ENCODE data around the gene JUP. TPM values are rescaled to one million over a fixed set of nuclear protein-coding genes. Genes with fewer than 3 reads are reported as not detected.

JUP gene
- total and polyA plus RNA-seq, 2 of the 13 experiments (the other 11 are each of a cell fraction or from before 2014, with no cell fraction given) = 12.1 to 20.6 TPM

GRCh38 chr17:41810659-41811548 lies 24.4 kb upstream of the JUP start (continued):
- TF ChIP-seq, protein P1, sequence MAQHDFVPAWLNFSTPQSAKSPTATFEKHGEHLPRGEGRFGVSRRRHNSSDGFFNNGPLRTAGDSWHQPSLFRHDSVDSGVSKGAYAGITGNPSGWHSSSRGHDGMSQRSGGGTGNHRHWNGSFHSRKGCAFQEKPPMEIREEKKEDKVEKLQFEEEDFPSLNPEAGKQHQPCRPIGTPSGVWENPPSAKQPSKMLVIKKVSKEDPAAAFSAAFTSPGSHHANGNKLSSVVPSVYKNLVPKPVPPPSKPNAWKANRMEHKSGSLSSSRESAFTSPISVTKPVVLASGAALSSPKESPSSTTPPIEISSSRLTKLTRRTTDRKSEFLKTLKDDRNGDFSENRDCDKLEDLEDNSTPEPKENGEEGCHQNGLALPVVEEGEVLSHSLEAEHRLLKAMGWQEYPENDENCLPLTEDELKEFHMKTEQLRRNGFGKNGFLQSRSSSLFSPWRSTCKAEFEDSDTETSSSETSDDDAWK (CRISPR knock-in tag; IDR thresholded peaks at IDR 0.05) = no peak
- TF ChIP-seq, protein P2, sequence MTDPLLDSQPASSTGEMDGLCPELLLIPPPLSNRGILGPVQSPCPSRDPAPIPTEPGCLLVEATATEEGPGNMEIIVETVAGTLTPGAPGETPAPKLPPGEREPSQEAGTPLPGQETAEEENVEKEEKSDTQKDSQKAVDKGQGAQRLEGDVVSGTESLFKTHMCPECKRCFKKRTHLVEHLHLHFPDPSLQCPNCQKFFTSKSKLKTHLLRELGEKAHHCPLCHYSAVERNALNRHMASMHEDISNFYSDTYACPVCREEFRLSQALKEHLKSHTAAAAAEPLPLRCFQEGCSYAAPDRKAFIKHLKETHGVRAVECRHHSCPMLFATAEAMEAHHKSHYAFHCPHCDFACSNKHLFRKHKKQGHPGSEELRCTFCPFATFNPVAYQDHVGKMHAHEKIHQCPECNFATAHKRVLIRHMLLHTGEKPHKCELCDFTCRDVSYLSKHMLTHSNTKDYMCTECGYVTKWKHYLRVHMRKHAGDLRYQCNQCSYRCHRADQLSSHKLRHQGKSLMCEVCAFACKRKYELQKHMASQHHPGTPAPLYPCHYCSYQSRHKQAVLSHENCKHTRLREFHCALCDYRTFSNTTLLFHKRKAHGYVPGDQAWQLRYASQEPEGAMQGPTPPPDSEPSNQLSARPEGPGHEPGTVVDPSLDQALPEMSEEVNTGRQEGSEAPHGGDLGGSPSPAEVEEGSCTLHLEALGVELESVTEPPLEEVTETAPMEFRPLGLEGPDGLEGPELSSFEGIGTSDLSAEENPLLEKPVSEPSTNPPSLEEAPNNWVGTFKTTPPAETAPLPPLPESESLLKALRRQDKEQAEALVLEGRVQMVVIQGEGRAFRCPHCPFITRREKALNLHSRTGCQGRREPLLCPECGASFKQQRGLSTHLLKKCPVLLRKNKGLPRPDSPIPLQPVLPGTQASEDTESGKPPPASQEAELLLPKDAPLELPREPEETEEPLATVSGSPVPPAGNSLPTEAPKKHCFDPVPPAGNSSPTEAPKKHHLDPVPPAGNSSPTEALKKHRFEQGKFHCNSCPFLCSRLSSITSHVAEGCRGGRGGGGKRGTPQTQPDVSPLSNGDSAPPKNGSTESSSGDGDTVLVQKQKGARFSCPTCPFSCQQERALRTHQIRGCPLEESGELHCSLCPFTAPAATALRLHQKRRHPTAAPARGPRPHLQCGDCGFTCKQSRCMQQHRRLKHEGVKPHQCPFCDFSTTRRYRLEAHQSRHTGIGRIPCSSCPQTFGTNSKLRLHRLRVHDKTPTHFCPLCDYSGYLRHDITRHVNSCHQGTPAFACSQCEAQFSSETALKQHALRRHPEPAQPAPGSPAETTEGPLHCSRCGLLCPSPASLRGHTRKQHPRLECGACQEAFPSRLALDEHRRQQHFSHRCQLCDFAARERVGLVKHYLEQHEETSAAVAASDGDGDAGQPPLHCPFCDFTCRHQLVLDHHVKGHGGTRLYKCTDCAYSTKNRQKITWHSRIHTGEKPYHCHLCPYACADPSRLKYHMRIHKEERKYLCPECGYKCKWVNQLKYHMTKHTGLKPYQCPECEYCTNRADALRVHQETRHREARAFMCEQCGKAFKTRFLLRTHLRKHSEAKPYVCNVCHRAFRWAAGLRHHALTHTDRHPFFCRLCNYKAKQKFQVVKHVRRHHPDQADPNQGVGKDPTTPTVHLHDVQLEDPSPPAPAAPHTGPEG (CRISPR knock-in tag; IDR thresholded peaks at IDR 0.05) = no peak
- TF ChIP-seq FOXP1 (IDR thresholded peaks at IDR 0.05) = no peak
- TF ChIP-seq FOXP1 (CRISPR knock-in tag; IDR thresholded peaks at IDR 0.05) = no peak
- TF ChIP-seq ZBTB21 (CRISPR knock-in tag; IDR thresholded peaks at IDR 0.05) = no peak
- peak; percentile 22; the same call in 1 of the 2 replicates for TF ChIP-seq ZNF614 (CRISPR knock-in tag; IDR thresholded peaks at IDR 0.05; ENCODE audit: borderline replicate concordance)
- TF ChIP-seq CBFB (CRISPR knock-in tag; IDR thresholded peaks at IDR 0.05) = no peak
- no peak for TF ChIP-seq PRDM4 (CRISPR knock-in tag; IDR thresholded peaks at IDR 0.05; ENCODE audit: borderline replicate concordance)
- TF ChIP-seq, protein P3, sequence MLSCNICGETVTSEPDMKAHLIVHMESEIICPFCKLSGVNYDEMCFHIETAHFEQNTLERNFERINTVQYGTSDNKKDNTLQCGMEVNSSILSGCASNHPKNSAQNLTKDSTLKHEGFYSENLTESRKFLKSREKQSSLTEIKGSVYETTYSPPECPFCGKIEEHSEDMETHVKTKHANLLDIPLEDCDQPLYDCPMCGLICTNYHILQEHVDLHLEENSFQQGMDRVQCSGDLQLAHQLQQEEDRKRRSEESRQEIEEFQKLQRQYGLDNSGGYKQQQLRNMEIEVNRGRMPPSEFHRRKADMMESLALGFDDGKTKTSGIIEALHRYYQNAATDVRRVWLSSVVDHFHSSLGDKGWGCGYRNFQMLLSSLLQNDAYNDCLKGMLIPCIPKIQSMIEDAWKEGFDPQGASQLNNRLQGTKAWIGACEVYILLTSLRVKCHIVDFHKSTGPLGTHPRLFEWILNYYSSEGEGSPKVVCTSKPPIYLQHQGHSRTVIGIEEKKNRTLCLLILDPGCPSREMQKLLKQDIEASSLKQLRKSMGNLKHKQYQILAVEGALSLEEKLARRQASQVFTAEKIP (CRISPR knock-in tag; IDR thresholded peaks at IDR 0.05; ENCODE audit: borderline replicate concordance) = no peak
- TF ChIP-seq HNRNPUL1 (IDR thresholded peaks at IDR 0.05; ENCODE audit: low read depth, low read length) = no peak
- TF ChIP-seq ATF7-NPFF (CRISPR knock-in tag; IDR thresholded peaks at IDR 0.05; ENCODE audit: low read depth) = no peak
- TF ChIP-seq REXO4 (CRISPR knock-in tag; IDR thresholded peaks at IDR 0.05; ENCODE audit: borderline replicate concordance) = no peak
- TF ChIP-seq LCORL (IDR thresholded peaks at IDR 0.05) = no peak
- no peak for TF ChIP-seq LCORL (CRISPR knock-in tag; IDR thresholded peaks at IDR 0.05)
- no peak for TF ChIP-seq ZNF629 (CRISPR knock-in tag; conservative IDR thresholded peaks at IDR 0.05)
- no peak for TF ChIP-seq MTERF4 (CRISPR knock-in tag; IDR thresholded peaks at IDR 0.05)
- peak; percentile 2; the same call in 1 of the 2 replicates for TF ChIP-seq ZNF768 (CRISPR knock-in tag; IDR thresholded peaks at IDR 0.05)
